ENCODE measurements around the gene CLCF1. TPM values are rescaled to one million over a fixed set of nuclear protein-coding genes. Genes with fewer than 3 reads are reported as not detected.

Gene CLCF1
- total and polyA plus RNA-seq, 2 donors (not counting 3 experiments of a cell fraction or from before 2014, with no cell fraction given), result 5.8 to 6.5 TPM

- no peak overlapping the region for H3K27ac ChIP-seq (ENCODE audit: insufficient read depth, low read depth, low read length)
- H3K27me3 ChIP-seq (ENCODE audit: control insufficient read depth in 2 of 2, insufficient read depth in 2 of 2, low read length in 2 of 2), result no peaks in the 10 kb centered on the region
- FAIRE-seq, result peak; percentile 96
- CTCF ChIA-PET, result interaction anchor here (0.5 to 19.7 kb wide), 35 partner anchors 9 to 330 kb away, joined by 3 to 1051 read pairs (median 5); partner anchors contain the start of genes CLCF1, GRK2, POLD4 and PPP1CA
- no peaks in the 10 kb centered on the region for H3K36me3 ChIP-seq (ENCODE audit: control insufficient read depth in 2 of 2, extremely low read depth in 1 of 2, insufficient read depth in 2 of 2, low read length in 2 of 2)
- H3K4me3 ChIP-seq (replicated peaks in 1 of 3; ENCODE audit: insufficient read depth in 1 of 3, low read depth in 1 of 3, low read length in 3 of 3), result no peak overlapping the region
- dilution Hi-C loops (cut with MboI; ENCODE audit: extremely low pct_ligation_motif_present, low sequenced_read_pairs), result no loop called here
- no peaks in the 10 kb centered on the region for H3K9me1 ChIP-seq (replicated peaks; ENCODE audit: control insufficient read depth, extremely low read depth, insufficient read depth, low read length)
- DNase-seq (ENCODE audit: low read depth, low spot score), result peak; percentile 72
- H4K20me1 ChIP-seq (replicated peaks; ENCODE audit: control insufficient read depth, extremely low read depth, insufficient read depth, low read length), result no peaks in the 10 kb centered on the region
- H3K9ac ChIP-seq (replicated peaks; ENCODE audit: extremely low read depth, insufficient read depth, low read length), result no peak overlapping the region
- H2AFZ ChIP-seq (ENCODE audit: low read depth, low read length), result no peak overlapping the region
- intact Hi-C loops (cut with micrococcal nuclease), result loop anchor here (1.0 to 2.0 kb wide), 5 partner anchors 25 to 302 kb away; no protein-coding TSS in a partner anchor
- no peak overlapping the region for H3K4me2 ChIP-seq (ENCODE audit: insufficient read depth, low read length)
- TF ChIP-seq POLR2A (IDR thresholded peaks at IDR 0.05; ENCODE audit: low read depth, low read length), result no peak
- peak; percentile 97 for TF ChIP-seq CTCF (IDR thresholded peaks at IDR 0.05; ENCODE audit: extremely low read depth in 1 of 2, insufficient read depth in 1 of 2, low read depth in 1 of 2, low read length in 2 of 2)
- no peak for TF ChIP-seq MAX (IDR thresholded peaks at IDR 0.05; ENCODE audit: insufficient read depth, insufficient read length)
- no peak for TF ChIP-seq GATA2 (IDR thresholded peaks at IDR 0.05; ENCODE audit: insufficient read depth, insufficient read length, low read depth, low read length)
- no peaks in the 10 kb centered on the region for H3K79me2 ChIP-seq (ENCODE audit: control insufficient read depth, insufficient read depth, low read length)
- POLR2A ChIA-PET, result interaction anchor here (0.6 to 0.8 kb wide), 3 partner anchors 19 to 309 kb away, joined by 3 to 8 read pairs (median 3); partner anchors contain the start of gene PPP1CA
- BruUV-seq (replicated peaks), result no TSS peak
- no peaks in the 10 kb centered on the region for H3K9me3 ChIP-seq (replicated peaks; ENCODE audit: control insufficient read depth, insufficient read depth, low read length)
- no peaks in the 10 kb centered on the region for H3K4me1 ChIP-seq (ENCODE audit: control insufficient read depth, extremely low read depth, insufficient read depth, low read length)
Measured at GRCh38 chr11:67382276-67383136, 9.1 kb upstream of the CLCF1 start.

Data from endothelial cell of umbilical vein (primary cell).